Hepatocyte (in vitro differentiated cells): ENCODE measurements around the gene LCLAT1.

Experiments
- EZH2 ChIP-seq: fragments of 200-600 bp; sonication (generic); IDR thresholded peaks from 2 replicates; pipeline ENCODE4 v1.6.1; 2016; ENCODE audit warnings: antibody characterized with exemption, mild to moderate bottlenecking, borderline replicate concordance
- EZH2phosphoT487 ChIP-seq: fragments of 200-600 bp; sonication (generic); IDR thresholded peaks from one replicate; pipeline ENCODE4 v1.6.1; 2018; ENCODE audit warnings: antibody characterized with exemption, mild to moderate bottlenecking, low read depth, moderate library complexity; ENCODE audit not compliant: unreplicated experiment, severe bottlenecking
- TF ChIP-seq, protein P1 (sequence below): fragments of 200-600 bp; sonication (generic); IDR thresholded peaks from 2 replicates; pipeline ENCODE4 v1.5.1; 2016; ENCODE audit warnings: antibody characterized with exemption, mild to moderate bottlenecking; ENCODE audit not compliant: poor library complexity

DNA sequence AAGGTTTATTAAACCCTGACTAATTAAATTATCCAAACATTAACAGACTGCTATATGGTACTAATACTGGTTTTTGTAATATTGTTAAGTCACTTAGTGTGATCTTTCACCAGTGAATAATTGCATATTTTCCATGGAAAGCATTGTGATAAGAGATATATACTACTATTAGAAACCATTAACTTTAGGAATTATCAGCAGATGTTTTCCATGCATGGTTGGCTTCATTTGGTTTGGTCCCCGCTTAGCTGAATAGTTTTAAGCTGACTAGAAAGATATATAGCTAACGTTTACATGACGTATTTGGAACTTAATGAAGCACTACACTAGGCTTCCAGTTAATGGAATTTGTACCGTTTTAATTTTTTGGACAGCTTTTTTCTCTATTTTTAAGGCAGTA, 37.9 kb downstream of the LCLAT1 start:
- TF ChIP-seq, protein P1, sequence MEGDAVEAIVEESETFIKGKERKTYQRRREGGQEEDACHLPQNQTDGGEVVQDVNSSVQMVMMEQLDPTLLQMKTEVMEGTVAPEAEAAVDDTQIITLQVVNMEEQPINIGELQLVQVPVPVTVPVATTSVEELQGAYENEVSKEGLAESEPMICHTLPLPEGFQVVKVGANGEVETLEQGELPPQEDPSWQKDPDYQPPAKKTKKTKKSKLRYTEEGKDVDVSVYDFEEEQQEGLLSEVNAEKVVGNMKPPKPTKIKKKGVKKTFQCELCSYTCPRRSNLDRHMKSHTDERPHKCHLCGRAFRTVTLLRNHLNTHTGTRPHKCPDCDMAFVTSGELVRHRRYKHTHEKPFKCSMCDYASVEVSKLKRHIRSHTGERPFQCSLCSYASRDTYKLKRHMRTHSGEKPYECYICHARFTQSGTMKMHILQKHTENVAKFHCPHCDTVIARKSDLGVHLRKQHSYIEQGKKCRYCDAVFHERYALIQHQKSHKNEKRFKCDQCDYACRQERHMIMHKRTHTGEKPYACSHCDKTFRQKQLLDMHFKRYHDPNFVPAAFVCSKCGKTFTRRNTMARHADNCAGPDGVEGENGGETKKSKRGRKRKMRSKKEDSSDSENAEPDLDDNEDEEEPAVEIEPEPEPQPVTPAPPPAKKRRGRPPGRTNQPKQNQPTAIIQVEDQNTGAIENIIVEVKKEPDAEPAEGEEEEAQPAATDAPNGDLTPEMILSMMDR = no peak
- TF ChIP-seq EZH2 = no peak
- no peak for TF ChIP-seq EZH2phosphoT487
